ENCODE measurements around the gene NEURL2. TPM values are rescaled to one million over a fixed set of nuclear protein-coding genes. Genes with fewer than 3 reads are reported as not detected.
A peak's percentile ranks its signal among the peaks of the same experiment; 100 is the strongest.

The NEURL2 gene
- total and polyA plus RNA-seq, 4 donors, result 1.5 to 8.3 (median 4.9) TPM

- 90 to 91% methylated on average over 7 of the region's 7 CpGs for WGBS, 2 donors
- H3K9ac ChIP-seq (ENCODE audit: insufficient read depth in 1 of 2, low read length in 2 of 2), result no peak overlapping the region
- no peaks in the 10 kb centered on the region for H3K9me3 ChIP-seq (ENCODE audit: control insufficient read depth in 4 of 4, insufficient read depth in 3 of 4, low read length in 3 of 4)
- no peaks in the 10 kb centered on the region for H3K27me3 ChIP-seq (ENCODE audit: control insufficient read depth in 3 of 3, insufficient read depth in 3 of 3, low read length in 2 of 3)
- H3K27ac ChIP-seq (ENCODE audit: low read depth in 1 of 2, low read length in 1 of 2), result no peak overlapping the region
- peaks cover 0 to 2% (median 0%) of the 10 kb centered on the region in 5 donors for H3K4me1 ChIP-seq (ENCODE audit: control insufficient read depth in 5 of 5, insufficient read depth in 5 of 5, low read length in 5 of 5)
- no peak overlapping the region for H3K4me3 ChIP-seq
- no peak for DNase-seq
- TF ChIP-seq CTCF (IDR thresholded peaks at IDR 0.05; ENCODE audit: control extremely low read depth, extremely low read depth), result no peak
- no peaks in the 10 kb centered on the region for H3K36me3 ChIP-seq (ENCODE audit: control insufficient read depth in 4 of 4, insufficient read depth in 4 of 4, low read length in 4 of 4)
- ATAC-seq (ENCODE audit: insufficient read depth, low FRiP score), result no peak
Observed at GRCh38 chr20:45863543-45864470, 27.2 kb downstream of the NEURL2 start.

GRCh38 chr20:45861221-45862075, 29.6 kb downstream of the NEURL2 start:
- no peak overlapping the region for H3K9ac ChIP-seq (ENCODE audit: insufficient read depth in 1 of 2, low read length in 2 of 2)
- WGBS, 2 donors, result 92 to 96% methylated on average over 7 of the region's 7 CpGs
- no peak overlapping the region for H3K27ac ChIP-seq (ENCODE audit: low read depth in 1 of 2, low read length in 1 of 2)
- no peak overlapping the region for H3K4me3 ChIP-seq
- peaks cover 2 to 11% (median 7%) of the 10 kb centered on the region in 5 donors for H3K4me1 ChIP-seq (ENCODE audit: control insufficient read depth in 5 of 5, insufficient read depth in 5 of 5, low read length in 5 of 5)
- peaks cover 0 to 4% (median 0%) of the 10 kb centered on the region in 4 donors for H3K36me3 ChIP-seq (ENCODE audit: control insufficient read depth in 4 of 4, insufficient read depth in 4 of 4, low read length in 4 of 4)
- no peak for TF ChIP-seq CTCF (IDR thresholded peaks at IDR 0.05; ENCODE audit: control extremely low read depth, extremely low read depth)
- DNase-seq (peak in 1 of 3 donors; percentile 13), ATAC-seq (ENCODE audit: insufficient read depth, low FRiP score) (no peak)
- H3K27me3 ChIP-seq (ENCODE audit: control insufficient read depth in 3 of 3, insufficient read depth in 3 of 3, low read length in 2 of 3), result no peaks in the 10 kb centered on the region
- no peaks in the 10 kb centered on the region for H3K9me3 ChIP-seq (ENCODE audit: control insufficient read depth in 4 of 4, insufficient read depth in 3 of 4, low read length in 3 of 4)

GRCh38 chr20:45860560-45861220, 30.3 kb downstream of the NEURL2 start:
- 63 to 78% methylated on average over 7 of the region's 7 CpGs for WGBS, 2 donors
- Histone ChIP-seq H3K36me3 (ENCODE audit: control insufficient read depth in 4 of 4, insufficient read depth in 4 of 4, low read length in 4 of 4) (peaks cover 0 to 4% (median 0%) of the 10 kb centered on the region in 4 donors), H3K9ac (ENCODE audit: insufficient read depth in 1 of 2, low read length in 2 of 2) (no peak overlapping the region), H3K27me3 (ENCODE audit: control insufficient read depth in 3 of 3, insufficient read depth in 3 of 3, low read length in 2 of 3) (no peaks in the 10 kb centered on the region), H3K27ac (ENCODE audit: low read depth in 1 of 2, low read length in 1 of 2) (no peak overlapping the region), H3K9me3 (ENCODE audit: control insufficient read depth in 4 of 4, insufficient read depth in 3 of 4, low read length in 3 of 4) (no peaks in the 10 kb centered on the region), H3K4me3 (no peak overlapping the region), H3K4me1 (ENCODE audit: control insufficient read depth in 5 of 5, insufficient read depth in 5 of 5, low read length in 5 of 5) (peaks cover 2 to 19% (median 12%) of the 10 kb centered on the region in 5 donors)
- ATAC-seq (ENCODE audit: insufficient read depth, low FRiP score), result no peak
- DNase-seq, result no peak
- TF ChIP-seq CTCF (IDR thresholded peaks at IDR 0.05; ENCODE audit: control extremely low read depth, extremely low read depth), result no peak

Data from lung (tissue), 12 donors.